ENCODE data around the gene MCF2L.

- no peak for TF ChIP-seq CTCF (conservative IDR thresholded peaks at IDR 0.05; ENCODE audit: low read length)
- TF ChIP-seq EZH2phosphoT487 (IDR thresholded peaks at IDR 0.05; ENCODE audit: borderline replicate concordance, low read depth, low read length): no peak
These were observed 150.3 kb downstream of the MCF2L start for GRCh38 chr13:113119166-113119821.

Data from OCI-LY7 (cell line).